Measurements from ENCODE around the gene SLC37A2.

GRCh38 chr11:125079151-125079877 lies 16.2 kb downstream of the SLC37A2 start:
- no peak for TF ChIP-seq CTCF (IDR thresholded peaks at IDR 0.05)
- TF ChIP-seq POLR2AphosphoS5 (IDR thresholded peaks at IDR 0.05; ENCODE audit: low read depth, low read length) = no peak

Measured in Panc1 (cell line).